ENCODE data around the gene SH2D3A.
"Not testable (repeated sequence)": the region's sequence is repeated elsewhere in the genome, so short reads cannot be mapped to it uniquely, and the experiment has no call there.

SH2D3A gene

DNA sequence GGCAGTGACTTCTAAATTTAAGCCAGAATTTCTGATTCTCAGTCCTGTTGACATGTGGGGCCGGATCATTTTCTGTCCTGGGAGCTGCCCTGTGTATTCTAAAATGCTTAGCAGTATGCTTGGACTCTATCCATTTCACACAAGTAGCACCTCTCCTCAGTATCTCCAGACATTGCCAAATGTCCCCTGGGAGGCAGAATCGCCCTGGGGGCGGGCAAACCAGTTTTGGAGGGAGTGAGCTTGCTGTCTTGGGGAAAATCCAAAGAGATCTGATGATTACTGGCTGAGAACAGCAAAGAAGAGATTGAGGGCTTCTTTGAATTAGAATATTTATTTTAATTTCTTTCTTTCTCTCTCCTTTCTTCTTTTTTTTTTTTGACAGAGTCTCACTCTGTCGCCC, 21.7 kb upstream of the SH2D3A start:
- H3K9ac ChIP-seq (ENCODE audit: low read length), result no peak overlapping the region
- H3K36me3 ChIP-seq (ENCODE audit: control insufficient read depth, insufficient read depth, low read length, severe bottlenecking), result no peaks in the 10 kb centered on the region
- DNase-seq (ENCODE audit: low read depth), result no peak
- peaks cover 6% of the 10 kb centered on the region for H3K9me3 ChIP-seq (ENCODE audit: control insufficient read depth, low read length)
- H3K4me1 ChIP-seq (ENCODE audit: control insufficient read depth, insufficient read depth, low read length), result no peaks in the 10 kb centered on the region
- no peak overlapping the region for H3K4me3 ChIP-seq (ENCODE audit: low read length)
- H3K27me3 ChIP-seq (replicated peaks; ENCODE audit: control insufficient read depth, insufficient read depth, low read length), result peaks cover 29% of the 10 kb centered on the region

- Histone ChIP-seq H3K27me3 (replicated peaks; ENCODE audit: control insufficient read depth, insufficient read depth, low read length) (peaks cover 31% of the 10 kb centered on the region), H3K4me3 (ENCODE audit: low read length) (no peak overlapping the region), H3K9me3 (ENCODE audit: control insufficient read depth, low read length) (peaks cover 6% of the 10 kb centered on the region), H3K36me3 (ENCODE audit: control insufficient read depth, insufficient read depth, low read length, severe bottlenecking) (no peaks in the 10 kb centered on the region), H3K4me1 (ENCODE audit: control insufficient read depth, insufficient read depth, low read length) (no peaks in the 10 kb centered on the region), H3K9ac (ENCODE audit: low read length) (no peak overlapping the region)
- DNase-seq (ENCODE audit: low read depth), result no peak
Observed at GRCh38 chr19:6787393-6787792, 20.2 kb upstream of the SH2D3A start.

- H3K4me1 ChIP-seq (ENCODE audit: control insufficient read depth, insufficient read depth, low read length), result peaks cover 8% of the 10 kb centered on the region
- no peak overlapping the region for H3K4me3 ChIP-seq (ENCODE audit: low read length)
- H3K27me3 ChIP-seq (replicated peaks; ENCODE audit: control insufficient read depth, insufficient read depth, low read length), result peaks cover 3% of the 10 kb centered on the region
- H3K9me3 ChIP-seq (ENCODE audit: control insufficient read depth, low read length), result no peaks in the 10 kb centered on the region
- no peak overlapping the region for H3K9ac ChIP-seq (ENCODE audit: low read length)
- no peak for DNase-seq (ENCODE audit: low read depth)
- H3K36me3 ChIP-seq (ENCODE audit: control insufficient read depth, insufficient read depth, low read length, severe bottlenecking), result no peaks in the 10 kb centered on the region
Observed at GRCh38 chr19:6779206-6779605, 12.0 kb upstream of the SH2D3A start.

DNA sequence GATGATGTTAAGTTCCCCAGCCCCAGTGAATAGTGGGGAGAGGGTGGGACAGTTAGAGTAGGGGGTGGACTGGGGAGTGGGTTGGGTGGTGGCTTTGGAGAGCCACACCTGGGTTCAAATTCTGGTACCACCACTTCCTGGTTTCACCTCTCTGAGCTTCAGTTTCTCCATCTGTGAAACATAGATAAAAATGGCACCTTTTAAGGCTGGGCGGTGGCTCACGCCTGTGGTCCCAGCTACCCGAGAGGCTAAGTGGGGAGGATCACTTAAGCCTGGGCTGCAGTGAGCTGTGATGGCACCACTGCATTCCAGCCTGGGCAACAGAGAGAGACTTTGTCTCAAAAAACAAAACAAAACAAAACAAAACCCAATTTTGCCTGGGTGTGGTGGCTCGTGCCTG, 11.2 kb upstream of the SH2D3A start:
- Histone ChIP-seq H3K27me3 (replicated peaks; ENCODE audit: control insufficient read depth, insufficient read depth, low read length) (no peaks in the 10 kb centered on the region), H3K9ac (ENCODE audit: low read length) (no peak overlapping the region), H3K4me1 (ENCODE audit: control insufficient read depth, insufficient read depth, low read length) (peaks cover 8% of the 10 kb centered on the region), H3K4me3 (ENCODE audit: low read length) (no peak overlapping the region), H3K36me3 (ENCODE audit: control insufficient read depth, insufficient read depth, low read length, severe bottlenecking) (no peaks in the 10 kb centered on the region), H3K9me3 (ENCODE audit: control insufficient read depth, low read length) (no peaks in the 10 kb centered on the region)
- DNase-seq (ENCODE audit: low read depth), result no peak

DNA sequence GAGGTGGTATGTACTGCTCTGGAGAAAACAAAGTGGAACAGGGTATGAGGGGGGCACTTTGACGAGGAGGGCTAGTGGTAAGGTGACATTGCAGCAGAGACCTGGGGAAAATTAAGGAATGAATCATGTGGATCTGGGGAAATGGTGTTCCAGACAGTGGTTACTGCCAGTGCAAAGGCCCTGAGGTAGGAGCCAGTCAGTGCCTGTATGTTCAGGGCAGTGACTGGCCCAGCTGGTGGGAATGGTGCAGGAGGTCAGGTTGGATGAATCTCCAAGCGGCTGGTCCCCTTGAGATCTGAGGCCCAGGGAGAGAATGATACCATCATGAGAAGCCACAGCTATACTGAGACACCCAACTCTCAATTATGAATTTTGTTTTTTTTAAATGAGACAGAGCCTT, 10.2 kb upstream of the SH2D3A start:
- Histone ChIP-seq H3K4me1 (ENCODE audit: control insufficient read depth, insufficient read depth, low read length) (peaks cover 8% of the 10 kb centered on the region), H3K27me3 (replicated peaks; ENCODE audit: control insufficient read depth, insufficient read depth, low read length) (no peaks in the 10 kb centered on the region), H3K36me3 (ENCODE audit: control insufficient read depth, insufficient read depth, low read length, severe bottlenecking) (no peaks in the 10 kb centered on the region), H3K9me3 (ENCODE audit: control insufficient read depth, low read length) (no peaks in the 10 kb centered on the region), H3K4me3 (ENCODE audit: low read length) (no peak overlapping the region), H3K9ac (ENCODE audit: low read length) (no peak overlapping the region)
- no peak for DNase-seq (ENCODE audit: low read depth)

DNA sequence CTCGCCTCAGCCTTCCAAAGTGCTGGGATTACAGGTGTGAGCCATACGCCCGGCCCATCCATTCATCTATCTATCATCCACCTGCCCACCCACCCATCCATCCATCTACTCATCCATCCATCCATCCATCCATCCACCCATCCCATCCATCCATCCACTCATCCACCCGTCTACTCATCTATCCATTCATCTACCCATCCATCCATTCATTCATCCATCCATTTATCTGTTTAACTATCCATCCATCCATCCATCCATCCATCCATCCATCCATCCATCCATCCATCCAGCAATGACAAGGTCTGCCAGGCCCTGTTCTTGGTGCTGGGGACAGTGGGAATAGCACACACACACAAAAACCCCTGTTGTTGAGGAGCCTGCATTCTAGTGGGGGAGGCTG, 9.8 kb upstream of the SH2D3A start:
- no peak overlapping the region for H3K4me3 ChIP-seq (ENCODE audit: low read length)
- peaks cover 8% of the 10 kb centered on the region for H3K4me1 ChIP-seq (ENCODE audit: control insufficient read depth, insufficient read depth, low read length)
- no peak overlapping the region for H3K9ac ChIP-seq (ENCODE audit: low read length)
- H3K9me3 ChIP-seq (ENCODE audit: control insufficient read depth, low read length), result no peaks in the 10 kb centered on the region
- DNase-seq (ENCODE audit: low read depth), result no peak
- H3K36me3 ChIP-seq (ENCODE audit: control insufficient read depth, insufficient read depth, low read length, severe bottlenecking), result no peaks in the 10 kb centered on the region
- H3K27me3 ChIP-seq (replicated peaks; ENCODE audit: control insufficient read depth, insufficient read depth, low read length), result peaks cover 3% of the 10 kb centered on the region

- not testable (repeated sequence) for DNase-seq (ENCODE audit: low read depth); H3K9me3 ChIP-seq (ENCODE audit: control insufficient read depth, low read length); H3K27me3 ChIP-seq (replicated peaks; ENCODE audit: control insufficient read depth, insufficient read depth, low read length); H3K4me1 ChIP-seq (ENCODE audit: control insufficient read depth, insufficient read depth, low read length); H3K9ac ChIP-seq (ENCODE audit: low read length); H3K4me3 ChIP-seq (ENCODE audit: low read length); H3K36me3 ChIP-seq (ENCODE audit: control insufficient read depth, insufficient read depth, low read length, severe bottlenecking)
Observed at GRCh38 chr19:6776045-6776444, 8.8 kb upstream of the SH2D3A start.

- Histone ChIP-seq H3K9ac (ENCODE audit: low read length) (no peak overlapping the region), H3K9me3 (ENCODE audit: control insufficient read depth, low read length) (no peaks in the 10 kb centered on the region)
- DNase-seq (ENCODE audit: low read depth), result no peak
Observed at GRCh38 chr19:6774821-6775707, 7.8 kb upstream of the SH2D3A start.

DNA sequence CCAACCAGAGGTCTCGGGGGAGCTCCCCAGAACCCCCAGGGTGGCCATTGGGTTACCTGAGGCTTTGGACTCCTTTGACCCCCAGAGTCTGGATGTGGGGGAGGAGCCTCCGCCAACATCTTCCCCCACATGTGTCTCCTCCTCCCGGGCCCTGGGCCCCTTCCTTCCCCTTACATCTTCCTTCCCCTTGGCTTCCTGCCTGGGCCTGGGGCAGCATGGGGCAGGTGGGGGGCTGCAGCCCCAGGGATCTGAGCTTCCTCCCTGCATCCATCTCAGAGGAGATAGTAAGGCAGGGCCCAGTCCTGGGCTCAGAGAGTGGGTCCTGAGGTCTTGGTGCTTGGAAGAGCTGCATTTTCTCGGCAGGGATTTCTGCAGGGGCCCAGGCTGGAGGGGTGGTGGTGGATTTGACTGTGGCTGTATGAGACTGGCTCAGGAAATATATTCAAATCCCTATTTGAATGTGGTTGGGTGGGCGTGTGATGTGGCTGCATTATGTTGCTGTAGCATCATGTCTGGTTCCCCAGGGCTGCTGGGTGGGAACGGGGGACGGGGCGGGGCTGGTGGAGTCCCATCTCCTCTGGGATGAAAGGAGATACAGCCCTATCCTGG, 6.2 kb upstream of the SH2D3A start:
- DNase-seq (ENCODE audit: low read depth), result no peak
- Histone ChIP-seq H3K9me3 (ENCODE audit: control insufficient read depth, low read length) (no peaks in the 10 kb centered on the region), H3K9ac (ENCODE audit: low read length) (no peak overlapping the region), H3K27me3 (replicated peaks; ENCODE audit: control insufficient read depth, insufficient read depth, low read length) (peaks cover 6% of the 10 kb centered on the region), H3K4me1 (ENCODE audit: control insufficient read depth, insufficient read depth, low read length) (no peaks in the 10 kb centered on the region), H3K36me3 (ENCODE audit: control insufficient read depth, insufficient read depth, low read length, severe bottlenecking) (no peaks in the 10 kb centered on the region), H3K4me3 (ENCODE audit: low read length) (no peak overlapping the region)

More at GRCh38 chr19:6774821-6775707, 7.8 kb upstream of the SH2D3A start:
- peaks cover 6% of the 10 kb centered on the region for H3K27me3 ChIP-seq (replicated peaks; ENCODE audit: control insufficient read depth, insufficient read depth, low read length)
- H3K4me3 ChIP-seq (ENCODE audit: low read length), result no peak overlapping the region
- H3K36me3 ChIP-seq (ENCODE audit: control insufficient read depth, insufficient read depth, low read length, severe bottlenecking), result no peaks in the 10 kb centered on the region
- no peaks in the 10 kb centered on the region for H3K4me1 ChIP-seq (ENCODE audit: control insufficient read depth, insufficient read depth, low read length)

- no peak for DNase-seq (ENCODE audit: low read depth)
- Histone ChIP-seq H3K27me3 (replicated peaks; ENCODE audit: control insufficient read depth, insufficient read depth, low read length) (peaks cover 12% of the 10 kb centered on the region), H3K4me1 (ENCODE audit: control insufficient read depth, insufficient read depth, low read length) (no peaks in the 10 kb centered on the region), H3K9me3 (ENCODE audit: control insufficient read depth, low read length) (no peaks in the 10 kb centered on the region), H3K36me3 (ENCODE audit: control insufficient read depth, insufficient read depth, low read length, severe bottlenecking) (no peaks in the 10 kb centered on the region), H3K9ac (ENCODE audit: low read length) (no peak overlapping the region), H3K4me3 (ENCODE audit: low read length) (no peak overlapping the region)
Observed at GRCh38 chr19:6772866-6773322, 5.7 kb upstream of the SH2D3A start.

GRCh38 chr19:6772028-6772865, 5.0 kb upstream of the SH2D3A start, which contains the start of gene VAV1:
Gene VAV1 (plus strand): TSS chr19:6772708. CDS start chr19:6772808, 100 bp downstream.
- H3K4me1 ChIP-seq (ENCODE audit: control insufficient read depth, insufficient read depth, low read length), result no peaks in the 10 kb centered on the region
- no peaks in the 10 kb centered on the region for H3K36me3 ChIP-seq (ENCODE audit: control insufficient read depth, insufficient read depth, low read length, severe bottlenecking)
- H3K4me3 ChIP-seq (ENCODE audit: low read length), result no peak within 1 kb of the TSS
- no peaks in the 10 kb centered on the region for H3K9me3 ChIP-seq (ENCODE audit: control insufficient read depth, low read length)
- H3K9ac ChIP-seq (ENCODE audit: low read length), result no peak within 1 kb of the TSS
- DNase-seq (ENCODE audit: low read depth), result no peak
- peaks cover 16% of the 10 kb centered on the region for H3K27me3 ChIP-seq (replicated peaks; ENCODE audit: control insufficient read depth, insufficient read depth, low read length)

Measured in adipocyte (in vitro differentiated cells).